GM19395 (cell line): Measurements from ENCODE around the gene MMD.
"Not testable (repeated sequence)": the region's sequence is repeated elsewhere in the genome, so short reads cannot be mapped to it uniquely, and the experiment has no call there.

Source experiments
- ATAC-seq: cut with Tn5 transposase; IDR thresholded peaks from one replicate; pipeline ENCODE4 v1.9.1; 2021; ENCODE audit warnings: mild to moderate bottlenecking, moderate library complexity; ENCODE audit not compliant: unreplicated experiment

MMD gene

DNA sequence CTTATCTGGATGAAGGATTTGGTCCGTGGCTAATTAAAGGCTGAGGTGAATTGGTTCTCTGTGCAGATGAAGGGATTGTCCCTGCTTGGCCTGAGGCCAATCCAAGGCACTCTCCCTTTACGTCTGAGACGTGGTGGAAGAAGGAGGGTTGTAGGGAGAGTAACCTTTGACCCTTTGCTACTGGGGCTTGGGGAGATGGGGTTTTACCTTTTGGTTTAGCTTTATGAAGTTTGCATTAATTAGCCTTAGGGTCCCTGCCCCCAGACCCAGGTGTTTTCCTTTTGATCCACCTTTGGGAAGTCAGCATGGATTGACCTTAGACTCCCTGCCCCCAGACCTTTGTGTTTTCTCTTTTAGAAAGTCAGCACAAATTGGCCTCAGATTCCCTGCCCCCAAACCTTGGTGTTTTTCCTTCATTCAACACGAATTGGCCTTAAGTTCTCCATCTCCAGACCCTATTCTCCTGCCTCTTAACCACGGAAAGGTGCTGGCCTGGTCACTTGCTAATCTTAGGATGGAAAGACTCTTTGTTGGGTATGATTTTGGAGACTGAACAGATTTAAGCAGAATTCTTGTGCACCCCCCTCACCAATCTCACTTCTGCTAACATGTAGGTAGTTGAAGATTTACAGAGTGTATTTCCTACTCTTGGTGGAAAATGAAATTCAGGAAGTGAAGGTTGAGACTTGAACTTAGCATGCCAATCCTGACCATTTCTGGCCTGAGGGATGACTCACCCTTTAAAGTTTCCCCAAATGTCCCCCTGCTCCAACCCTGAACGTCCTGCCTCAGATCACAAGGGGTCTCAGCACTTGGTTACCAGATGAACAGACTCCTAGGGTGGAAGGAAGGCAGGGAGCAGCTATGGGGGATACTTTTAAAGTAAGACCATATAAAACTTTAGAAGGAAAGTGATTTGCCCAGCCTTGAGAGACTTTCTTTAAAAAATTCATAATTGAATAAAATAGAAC, 23.1 kb upstream of the MMD start:
- ATAC-seq, result peak; percentile 82

DNA sequence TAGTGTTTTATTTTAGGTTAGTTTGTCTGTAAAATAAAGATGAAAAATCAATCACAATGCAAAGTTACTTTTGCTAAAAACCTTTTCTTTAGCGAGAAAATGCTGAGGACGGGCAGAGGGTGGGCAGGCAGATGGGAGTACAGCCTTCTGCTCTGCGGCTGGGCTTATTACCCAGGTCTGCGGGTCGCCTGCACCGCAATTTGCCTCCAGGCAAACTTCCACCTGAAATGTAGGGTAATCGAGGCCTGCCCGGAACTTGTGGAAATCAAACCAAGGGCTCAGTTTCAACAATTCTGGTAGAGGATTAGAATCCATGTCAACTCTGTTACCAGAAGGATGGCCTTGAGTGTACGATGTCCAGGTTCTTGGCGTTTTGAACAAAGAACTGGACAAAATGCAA, 22.3 kb upstream of the MMD start:
- ATAC-seq, result no peak

DNA sequence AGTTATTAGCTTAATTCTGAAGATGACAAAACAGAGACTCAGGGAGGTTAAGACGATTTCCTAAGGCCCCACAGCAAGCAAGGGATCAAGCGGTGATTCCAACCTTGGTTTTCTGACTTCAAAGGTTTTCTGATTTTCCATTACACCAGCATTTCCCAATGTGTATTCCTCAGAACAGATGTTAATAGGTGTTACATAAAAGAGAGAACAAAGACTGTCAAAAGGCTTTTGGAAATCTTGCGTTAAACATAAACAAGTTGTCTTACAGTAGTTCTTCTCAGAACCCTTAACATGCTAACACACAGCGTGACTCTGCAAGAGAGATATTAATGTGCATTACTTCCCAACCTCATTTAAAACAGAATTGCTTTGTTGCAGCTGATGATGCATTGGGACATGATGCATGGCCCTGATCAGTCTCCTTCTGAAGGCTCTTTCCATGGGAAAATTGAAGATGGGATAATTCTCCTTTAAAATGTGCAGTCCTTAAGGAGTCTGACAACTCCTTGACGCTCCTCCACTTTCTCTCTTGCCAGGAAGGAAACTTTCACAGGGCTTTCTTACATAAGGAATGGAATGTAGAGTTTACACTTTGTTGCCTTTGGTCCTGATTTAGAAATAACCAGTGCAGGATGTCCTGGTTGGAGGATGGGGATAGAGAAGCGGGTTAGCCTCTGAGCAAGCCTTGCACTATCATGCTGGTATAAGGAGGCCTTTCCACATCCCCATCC, 21.5 kb upstream of the MMD start:
- ATAC-seq, result no peak

DNA sequence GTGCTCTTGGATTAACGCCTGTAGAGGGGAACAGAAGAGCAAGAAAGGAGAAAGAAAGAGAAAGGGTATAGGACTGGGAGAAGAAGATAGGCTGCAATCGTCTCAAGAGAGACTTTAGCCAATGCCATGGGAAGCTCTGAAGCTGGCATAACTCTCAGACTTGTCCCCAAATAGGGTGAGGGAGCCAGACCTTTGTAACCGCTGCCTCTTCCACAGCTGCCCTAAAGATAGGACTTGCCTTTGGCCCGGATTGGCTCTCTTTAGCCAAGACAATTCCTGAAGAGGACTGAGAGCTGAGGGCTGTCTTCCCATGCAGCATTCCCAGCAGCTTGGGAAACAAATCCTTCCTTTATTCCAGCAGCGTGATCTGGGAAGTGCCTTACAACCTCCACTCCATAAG, 20.8 kb upstream of the MMD start:
- ATAC-seq, result no peak

DNA sequence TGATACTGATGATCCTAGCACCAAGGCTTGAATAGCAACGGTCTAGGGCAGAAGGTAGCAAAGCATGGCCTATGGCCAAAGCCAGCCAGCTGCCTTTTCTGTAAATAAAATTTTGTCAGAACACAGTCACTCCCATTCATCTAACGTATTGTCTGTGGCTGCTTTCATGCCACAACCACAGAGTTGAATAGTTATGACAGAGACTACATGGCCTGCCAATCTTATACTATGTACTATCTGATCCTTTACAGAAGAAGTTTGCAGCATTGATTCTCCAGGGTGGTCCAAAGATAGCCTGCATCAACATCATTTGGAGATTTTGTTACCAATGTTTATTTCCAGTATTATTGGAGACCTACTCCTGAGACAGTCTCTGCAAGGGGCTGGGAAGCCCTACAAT, 19.9 kb upstream of the MMD start:
- no peak for ATAC-seq

DNA sequence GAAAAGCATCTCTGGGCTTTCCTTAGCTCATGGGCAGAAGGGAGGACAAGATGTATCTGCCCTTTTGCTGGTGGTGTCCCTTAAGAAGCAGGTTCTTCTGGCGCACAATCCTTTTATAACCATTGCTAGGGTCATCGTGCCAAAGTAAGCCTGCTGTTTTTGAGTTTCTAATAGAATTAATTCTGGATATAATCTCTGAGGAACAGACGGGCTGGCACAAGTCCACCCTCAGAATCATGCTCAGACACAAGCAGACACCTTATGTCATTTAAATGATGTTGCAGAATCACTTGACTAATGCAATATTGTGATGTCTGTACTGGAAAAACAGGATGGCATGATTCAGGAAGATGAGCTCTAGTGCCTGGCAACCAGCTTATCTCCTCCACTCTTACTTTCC, 18.8 kb upstream of the MMD start:
- ATAC-seq, result no peak

DNA sequence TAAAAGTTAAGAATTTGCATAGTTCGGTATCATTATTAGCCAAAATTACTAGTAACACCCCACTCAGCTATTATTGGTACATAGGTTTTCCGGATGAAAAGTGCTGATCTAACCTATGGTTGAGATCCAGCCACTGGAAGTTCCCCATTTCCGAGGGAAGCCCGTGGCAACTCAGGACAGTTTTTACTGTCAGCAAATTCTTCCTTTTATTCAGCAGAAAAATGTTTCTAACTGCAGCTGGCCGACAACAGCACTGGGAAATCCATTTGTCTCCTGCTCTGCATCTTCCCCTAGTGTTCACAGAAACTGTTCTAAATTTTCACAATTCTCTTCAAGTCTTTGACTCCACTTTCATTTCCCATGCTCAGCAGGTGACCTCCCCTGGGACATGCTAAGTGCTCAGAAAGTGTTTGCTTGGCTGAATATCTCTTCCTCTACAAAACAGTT, 15.5 kb upstream of the MMD start:
- peak; percentile 77 for ATAC-seq

DNA sequence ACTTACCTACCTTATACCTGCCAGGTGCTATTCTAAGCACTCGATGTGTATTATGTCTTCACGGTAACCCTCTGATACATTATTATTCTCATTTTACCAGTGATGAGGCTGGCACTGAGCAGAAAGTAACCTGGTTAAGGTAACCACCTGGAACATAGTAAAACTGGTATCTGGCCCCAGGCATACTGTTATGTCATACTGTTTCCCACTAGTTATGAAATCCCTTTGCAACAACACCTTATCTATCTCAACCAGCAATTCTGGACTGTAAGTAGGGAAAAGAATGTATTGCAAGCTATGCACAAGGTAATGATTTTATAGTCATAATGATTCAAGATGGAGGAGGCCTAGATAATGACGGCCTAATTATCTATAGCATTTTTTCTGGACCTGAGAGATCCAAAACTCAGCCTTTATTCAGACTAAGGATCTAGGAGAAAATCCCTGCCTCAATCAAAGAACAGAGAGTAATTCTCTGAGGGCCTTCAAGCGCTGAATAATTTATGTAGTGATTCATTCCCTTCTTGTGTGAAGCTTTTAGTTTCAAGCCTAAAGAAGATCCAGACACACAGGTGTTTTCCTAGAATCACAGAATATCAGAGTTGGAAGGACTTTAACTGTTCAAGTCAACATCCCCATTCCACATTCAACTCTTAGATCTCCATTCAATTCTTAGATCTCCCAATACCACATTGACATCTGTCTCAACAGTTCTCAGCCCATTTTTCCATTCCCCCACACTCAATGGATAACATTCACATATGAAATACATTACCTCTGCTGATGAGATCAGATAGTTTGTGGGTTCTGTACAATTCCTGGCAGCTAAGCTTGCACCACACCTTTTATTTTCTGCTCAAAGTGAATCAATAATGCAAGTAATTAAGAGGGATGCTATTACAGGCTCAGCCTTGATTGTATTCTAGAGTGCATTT, 14.9 kb upstream of the MMD start:
- ATAC-seq, result peak; percentile 22

DNA sequence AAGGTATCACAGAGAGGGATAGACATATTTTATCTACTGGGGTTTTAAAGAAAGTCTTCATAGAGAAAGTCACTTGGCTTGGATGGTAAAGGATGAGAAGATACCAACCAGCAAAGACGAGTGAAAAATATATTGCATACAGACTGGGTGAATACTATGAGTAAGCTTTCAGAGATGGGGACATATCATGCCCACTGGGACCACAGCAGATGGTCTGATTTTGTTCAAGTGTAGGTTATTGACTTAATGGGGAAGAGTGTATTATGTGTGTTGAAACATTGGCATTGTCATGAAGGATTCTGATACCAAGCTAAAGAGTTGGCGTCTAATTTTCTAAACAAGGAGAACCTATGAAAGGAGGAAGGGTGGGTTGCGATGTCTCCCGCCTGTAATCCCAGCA, 13.8 kb upstream of the MMD start:
- no peak for ATAC-seq

DNA sequence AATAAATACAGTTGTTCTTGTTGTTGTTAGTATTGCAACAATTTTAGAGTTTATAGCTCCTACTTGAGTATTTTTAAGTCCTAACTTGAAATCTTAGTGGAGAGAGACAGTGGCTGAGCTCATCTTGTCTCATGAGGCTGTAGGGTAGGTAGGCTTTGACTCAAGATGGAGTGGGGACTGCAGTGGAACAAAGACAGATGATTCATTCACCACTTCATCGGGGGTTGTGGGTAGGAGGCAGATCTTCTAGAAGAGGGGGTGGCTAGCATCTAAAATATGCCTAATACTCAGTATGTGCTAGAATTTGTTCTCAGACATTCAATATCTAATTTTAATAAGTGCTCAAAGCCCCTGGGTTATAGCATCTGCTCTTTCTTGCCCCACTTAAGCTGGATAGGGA, 13.1 kb upstream of the MMD start:
- ATAC-seq, result no peak

DNA sequence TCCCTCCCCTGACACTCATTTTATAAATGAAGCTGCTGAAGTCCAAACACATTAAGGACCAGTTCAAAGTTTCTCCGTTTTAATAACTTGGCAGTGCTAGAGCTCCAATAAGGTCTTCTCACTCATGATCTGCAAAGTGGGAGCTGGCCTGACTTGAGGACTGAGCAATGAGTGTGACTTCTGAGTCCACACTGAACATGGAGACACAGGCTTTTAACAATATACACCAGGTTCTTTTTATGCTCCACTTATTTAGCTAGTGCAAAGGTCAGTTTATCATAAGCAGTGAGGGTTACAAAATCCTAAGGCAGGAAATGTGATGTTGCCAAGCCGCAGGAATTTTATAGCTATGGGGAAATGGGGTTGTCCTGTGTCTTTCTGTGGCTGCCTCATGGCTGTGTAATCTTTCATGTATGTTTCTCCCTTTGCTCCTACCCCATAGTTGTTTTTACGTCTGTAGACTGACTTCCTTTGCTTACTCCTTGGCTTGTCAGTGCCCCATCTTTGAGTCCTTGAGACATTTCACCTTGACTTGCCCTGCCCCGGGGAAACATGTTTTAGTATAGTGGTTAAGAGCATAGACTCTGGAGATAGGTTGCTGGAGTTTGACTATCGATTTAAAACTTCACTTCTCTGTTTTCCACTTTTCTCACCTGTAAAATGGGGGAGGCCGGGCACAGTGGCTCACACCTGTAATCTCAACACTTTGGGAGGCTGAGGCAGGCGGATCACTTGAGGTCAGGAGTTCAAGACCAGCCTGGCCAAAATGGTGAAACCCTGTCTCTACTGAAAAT, 12.2 kb upstream of the MMD start:
- no peak for ATAC-seq

DNA sequence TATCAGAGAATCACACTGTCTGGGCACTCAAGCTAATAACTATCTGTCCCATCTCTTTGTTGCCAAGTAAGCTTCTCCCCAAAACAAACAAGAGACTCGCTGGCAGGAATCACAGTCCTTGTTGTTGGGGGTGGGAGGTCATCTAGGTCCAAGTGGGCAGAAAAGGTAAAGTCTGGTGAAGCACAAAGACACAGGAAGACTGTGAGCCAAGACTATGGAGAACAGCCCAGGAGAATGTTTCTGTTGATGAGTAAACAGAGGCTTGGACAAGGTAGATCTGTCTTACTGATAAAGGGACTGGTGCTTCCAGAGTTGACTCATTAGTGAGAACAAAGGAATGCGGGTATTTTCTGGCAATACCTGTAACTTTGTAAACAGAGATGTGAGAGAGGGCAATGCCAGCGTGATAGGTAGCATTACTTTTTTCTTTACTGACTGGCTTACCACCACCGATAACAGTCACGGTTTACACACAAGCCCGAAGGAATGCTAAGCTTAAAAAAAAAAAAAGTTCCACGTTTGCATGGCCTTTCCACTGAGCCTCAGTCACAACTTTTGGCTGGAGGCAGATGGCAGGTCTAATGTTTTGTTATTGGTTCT, 11.5 kb upstream of the MMD start:
- ATAC-seq, result no peak

DNA sequence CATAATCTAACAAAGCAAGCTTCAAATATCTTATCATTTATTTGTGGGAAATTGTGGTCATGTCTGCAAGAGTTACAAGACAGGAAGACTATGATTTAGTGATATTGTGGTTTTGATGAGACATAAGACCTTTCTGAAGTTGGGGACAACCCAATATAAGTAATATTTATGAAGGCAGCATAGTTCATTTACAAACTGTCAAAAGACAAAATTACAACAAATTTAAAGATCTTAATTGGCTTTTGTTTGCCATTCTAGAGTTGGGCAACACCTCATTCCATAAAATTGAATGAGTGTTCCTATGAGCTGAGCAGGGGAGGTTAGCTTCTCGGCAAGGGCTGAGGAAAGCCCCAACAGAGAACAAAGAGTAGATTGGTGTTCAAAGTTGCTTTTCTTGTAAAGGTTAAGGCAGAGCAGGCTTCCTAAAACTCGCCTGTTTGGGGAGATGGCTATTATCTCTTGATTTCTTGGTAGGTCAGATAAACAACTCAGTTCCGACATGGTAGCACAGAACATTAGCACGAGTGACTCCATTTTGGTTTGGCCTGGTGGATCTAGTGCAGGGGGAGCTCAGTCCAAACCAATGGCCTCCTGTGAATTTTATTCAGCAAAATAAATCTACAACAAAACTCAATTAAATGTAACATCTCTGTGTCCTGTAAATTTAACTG, 10.9 kb upstream of the MMD start:
- no peak for ATAC-seq

DNA sequence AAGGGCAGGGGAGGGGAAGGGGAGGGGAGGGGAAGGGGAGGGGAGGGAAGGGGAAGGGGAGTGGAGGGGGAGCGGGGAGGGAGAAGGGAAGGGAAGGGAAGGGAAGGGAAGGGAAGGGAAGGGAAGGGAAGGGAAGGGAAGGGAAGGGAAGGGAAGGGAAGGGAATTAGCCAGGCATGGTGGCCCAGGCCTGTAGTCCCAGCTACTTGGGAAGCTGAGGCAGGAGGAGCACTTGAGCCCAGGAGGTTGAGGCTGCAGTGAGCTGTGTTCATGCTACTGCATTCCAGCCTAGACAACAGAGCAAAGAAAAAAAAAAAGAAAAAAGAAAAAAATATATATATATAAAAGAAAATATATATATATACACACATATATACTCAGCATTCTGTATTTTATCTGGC, 10.3 kb upstream of the MMD start:
- not testable (repeated sequence) for ATAC-seq

DNA sequence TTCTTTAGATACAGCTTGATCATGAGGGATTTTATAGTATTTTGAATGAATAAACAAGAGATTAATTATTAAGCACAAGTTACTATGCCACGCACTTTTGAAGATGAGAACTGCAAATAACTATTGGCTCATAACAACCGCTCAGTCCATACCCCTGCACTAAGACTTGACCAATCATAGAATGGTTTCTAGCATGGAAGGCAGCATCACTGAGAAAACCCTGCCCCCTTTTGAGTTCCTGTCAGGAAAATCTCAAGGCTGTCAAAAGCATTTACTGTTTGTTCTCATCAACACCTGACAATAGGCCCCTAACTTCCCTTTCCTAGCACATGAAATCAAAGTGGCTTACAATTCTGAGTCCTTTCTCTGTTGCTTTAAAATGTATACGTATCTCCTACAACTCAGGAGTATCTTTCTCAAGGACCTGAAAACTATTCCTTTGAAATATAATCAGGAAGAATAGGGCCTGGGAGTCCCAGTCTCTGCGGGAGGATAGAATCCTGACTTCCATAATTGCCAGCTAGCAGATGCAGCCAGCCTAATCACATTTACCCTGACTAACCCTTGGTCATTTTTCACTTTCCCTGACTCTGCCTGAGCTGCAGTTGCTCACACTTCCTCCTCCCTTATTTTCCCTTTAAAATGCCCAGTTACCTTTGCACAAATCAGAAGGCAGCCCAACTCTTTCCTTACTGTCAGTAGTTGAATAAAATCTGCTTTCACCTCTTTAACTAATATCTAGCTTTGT, 9.1 kb upstream of the MMD start:
- ATAC-seq, result no peak

DNA sequence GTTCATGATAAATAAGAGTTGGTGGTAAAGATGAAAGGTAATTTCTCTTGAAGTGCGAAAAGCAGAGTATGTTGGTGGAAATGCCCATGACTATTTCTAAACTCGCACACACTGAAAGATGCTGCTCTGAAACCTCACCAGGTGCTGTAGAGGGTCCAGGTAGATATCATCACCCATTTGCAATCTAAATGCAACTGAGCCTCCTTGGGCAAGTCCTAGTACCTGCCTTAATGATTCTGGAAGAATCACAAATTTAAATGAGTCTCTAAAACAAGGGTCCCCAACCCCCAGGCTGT, 5.9 kb upstream of the MMD start:
- peak; percentile 20 for ATAC-seq

DNA sequence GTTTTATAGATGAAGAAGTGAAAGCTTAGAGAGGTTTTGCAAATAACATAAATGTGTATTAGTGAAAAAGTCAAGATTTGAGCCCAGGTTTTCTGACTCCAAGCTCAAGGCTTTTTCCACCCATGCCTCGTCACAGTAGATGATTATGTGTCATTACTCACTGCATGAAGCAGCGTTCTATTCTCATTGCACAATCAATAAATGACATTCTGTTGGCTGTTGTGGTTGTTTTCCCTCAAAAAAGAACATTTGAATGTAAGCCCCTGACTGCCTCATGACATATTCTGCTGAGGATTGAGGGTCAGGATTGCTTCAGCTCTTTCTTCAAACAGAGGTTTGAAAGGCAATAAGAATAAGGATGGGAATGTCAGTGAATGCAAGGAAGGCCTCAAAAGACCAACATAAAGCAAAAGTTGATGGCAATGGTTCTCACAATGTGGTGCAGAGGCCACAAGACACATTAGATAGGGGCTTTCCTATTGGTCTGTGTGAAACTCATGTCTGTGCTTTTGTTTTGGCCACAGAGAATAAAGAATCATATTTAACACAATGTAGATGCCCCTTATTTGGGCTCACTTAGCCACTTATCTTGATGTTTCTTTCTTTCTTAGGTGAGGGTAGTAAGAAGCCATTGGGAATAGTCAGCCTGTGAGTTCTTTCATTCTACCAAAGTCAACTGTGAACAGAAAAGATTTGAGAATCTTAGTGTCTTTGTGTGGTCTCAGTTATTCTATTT, 5.4 kb upstream of the MMD start:
- peak; percentile 50 for ATAC-seq

DNA sequence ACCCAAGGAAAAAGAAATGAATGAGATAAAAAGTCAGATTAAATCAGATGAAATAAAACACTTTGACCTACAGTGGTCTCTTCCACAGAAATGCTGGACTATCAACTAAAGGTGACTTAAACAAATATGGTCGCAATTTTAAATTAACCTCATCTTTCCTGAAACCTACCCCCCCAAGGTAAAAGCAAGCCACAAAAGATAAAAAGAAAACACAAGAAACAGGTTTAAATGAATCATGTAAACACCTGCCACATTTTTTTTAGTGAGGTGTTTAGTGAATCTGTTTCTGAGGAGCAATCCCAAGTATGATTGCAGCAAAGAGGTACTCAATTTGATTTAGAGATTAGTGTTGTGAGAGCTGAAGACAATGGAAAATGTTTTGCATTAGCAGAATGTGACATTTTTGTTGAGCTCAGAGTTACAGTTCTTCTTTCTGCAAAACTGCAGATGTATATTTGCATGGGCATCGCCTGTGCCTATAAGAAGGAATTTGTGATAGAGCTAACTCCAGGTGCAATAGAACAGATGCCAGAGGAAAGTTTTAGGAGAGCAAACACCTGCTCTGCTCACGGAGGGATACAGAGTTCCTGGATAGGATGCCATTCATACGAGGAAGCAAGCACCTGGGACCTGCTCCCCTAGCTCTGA, 3.4 kb upstream of the MMD start:
- no peak for ATAC-seq
